ENCODE results near the gene SCG3.
"Not testable (repeated sequence)": the region's sequence is repeated elsewhere in the genome, so short reads cannot be mapped to it uniquely, and the experiment has no call there.

DNA sequence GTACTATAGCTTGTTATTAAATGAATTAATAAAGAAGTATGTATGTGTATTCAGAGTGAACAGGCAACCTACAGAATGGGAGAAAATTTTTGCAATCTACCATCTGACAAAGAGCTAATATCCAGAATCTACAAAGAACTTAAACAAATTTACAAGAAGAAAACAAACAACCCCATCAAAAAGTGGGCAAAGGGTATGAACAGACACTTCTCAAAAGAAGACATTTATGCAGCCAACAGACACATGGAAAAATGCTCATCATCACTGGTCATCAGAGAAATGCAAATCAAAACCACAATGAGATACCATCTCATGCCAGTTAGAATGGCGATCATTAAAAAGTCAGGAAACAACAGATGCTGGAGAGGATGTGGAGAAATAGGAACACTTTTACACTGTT, 33.2 kb upstream of the SCG3 start:
- TF ChIP-seq POLR2AphosphoS5, EP300 (IDR thresholded peaks at IDR 0.05): not testable (repeated sequence)
- TF ChIP-seq, protein P1, sequence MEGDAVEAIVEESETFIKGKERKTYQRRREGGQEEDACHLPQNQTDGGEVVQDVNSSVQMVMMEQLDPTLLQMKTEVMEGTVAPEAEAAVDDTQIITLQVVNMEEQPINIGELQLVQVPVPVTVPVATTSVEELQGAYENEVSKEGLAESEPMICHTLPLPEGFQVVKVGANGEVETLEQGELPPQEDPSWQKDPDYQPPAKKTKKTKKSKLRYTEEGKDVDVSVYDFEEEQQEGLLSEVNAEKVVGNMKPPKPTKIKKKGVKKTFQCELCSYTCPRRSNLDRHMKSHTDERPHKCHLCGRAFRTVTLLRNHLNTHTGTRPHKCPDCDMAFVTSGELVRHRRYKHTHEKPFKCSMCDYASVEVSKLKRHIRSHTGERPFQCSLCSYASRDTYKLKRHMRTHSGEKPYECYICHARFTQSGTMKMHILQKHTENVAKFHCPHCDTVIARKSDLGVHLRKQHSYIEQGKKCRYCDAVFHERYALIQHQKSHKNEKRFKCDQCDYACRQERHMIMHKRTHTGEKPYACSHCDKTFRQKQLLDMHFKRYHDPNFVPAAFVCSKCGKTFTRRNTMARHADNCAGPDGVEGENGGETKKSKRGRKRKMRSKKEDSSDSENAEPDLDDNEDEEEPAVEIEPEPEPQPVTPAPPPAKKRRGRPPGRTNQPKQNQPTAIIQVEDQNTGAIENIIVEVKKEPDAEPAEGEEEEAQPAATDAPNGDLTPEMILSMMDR (IDR thresholded peaks at IDR 0.05): not testable (repeated sequence)
